Activated T-helper 9 cell treated with anti-CD3 and anti-CD28 coated beads, Interleukin-2, amount 50 U/mL, for 16 hours (primary cell): ENCODE results near the gene ZFP64.
"Not testable (repeated sequence)": the region's sequence is repeated elsewhere in the genome, so short reads cannot be mapped to it uniquely, and the experiment has no call there.

Experiments
- DNase-seq: peaks from one replicate; pipeline ENCODE4 v3.0.0-alpha.2; 2020; ENCODE audit warnings: low read depth

The ZFP64 gene

GRCh38 chr20:52191132-52191915, at the start of gene ZFP64:
TSS of gene ZFP64 (minus strand) at chr20:52191779. CDS start at chr20:52191636, 143 bp downstream.
- DNase-seq: peak; percentile 56

- DNase-seq: no peak
These were observed 49.2 kb upstream of the ZFP64 start for GRCh38 chr20:52240802-52241201.

- no peak for DNase-seq
These were observed 47.5 kb upstream of the ZFP64 start for GRCh38 chr20:52239102-52239501.

GRCh38 chr20:52236292-52236691, 44.7 kb upstream of the ZFP64 start:
- DNase-seq: no peak

DNA sequence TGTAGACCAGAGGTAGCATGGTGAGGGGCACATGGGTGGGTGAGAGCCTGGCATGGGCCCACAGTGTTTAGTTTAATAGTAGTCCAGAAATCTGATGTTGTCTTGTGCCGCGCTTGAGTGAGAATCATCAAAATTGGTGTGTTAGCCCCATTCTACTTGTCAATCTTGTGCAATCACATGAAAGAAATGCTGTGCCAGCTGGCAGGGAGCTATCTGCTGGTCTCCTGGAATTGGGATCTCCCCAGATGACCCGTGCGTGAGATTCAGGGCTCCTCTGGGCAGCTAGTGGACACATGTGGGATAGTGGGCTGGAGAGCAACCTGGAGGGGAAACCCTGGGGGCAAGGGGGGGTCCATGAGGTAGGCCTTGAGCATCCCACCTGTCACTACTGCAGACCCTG, 43.5 kb upstream of the ZFP64 start:
- DNase-seq: no peak

- no peak for DNase-seq
These were observed 42.9 kb upstream of the ZFP64 start for GRCh38 chr20:52234302-52235045.

DNA sequence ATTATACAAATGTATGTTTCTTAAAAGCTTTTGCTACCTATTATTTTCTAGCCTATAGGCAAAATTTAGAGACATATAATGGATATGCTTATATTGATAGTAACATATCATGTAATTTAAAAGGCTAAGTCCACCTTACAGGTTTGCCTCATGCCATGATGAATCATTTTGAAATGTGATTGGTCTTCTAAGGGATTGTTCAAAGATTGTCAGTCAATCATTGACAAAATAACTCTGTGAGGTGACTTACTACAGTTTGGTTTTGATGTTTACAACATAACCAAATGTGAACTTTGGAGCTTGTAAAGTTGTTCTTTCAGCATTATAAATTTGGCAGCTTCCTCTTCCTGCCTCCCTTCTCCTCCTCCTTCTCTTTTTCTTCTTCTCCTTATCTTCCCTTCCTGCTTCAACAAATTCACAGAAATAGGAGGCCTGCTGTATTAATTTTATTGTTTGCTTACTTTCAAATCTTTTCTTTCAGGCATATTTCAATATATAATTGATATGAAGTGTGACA, 39.7 kb upstream of the ZFP64 start:
- DNase-seq: no peak

- no peak for DNase-seq
These were observed 38.8 kb upstream of the ZFP64 start for GRCh38 chr20:52230409-52230808.

GRCh38 chr20:52229346-52229745, 37.8 kb upstream of the ZFP64 start:
- DNase-seq: not testable (repeated sequence)

DNA sequence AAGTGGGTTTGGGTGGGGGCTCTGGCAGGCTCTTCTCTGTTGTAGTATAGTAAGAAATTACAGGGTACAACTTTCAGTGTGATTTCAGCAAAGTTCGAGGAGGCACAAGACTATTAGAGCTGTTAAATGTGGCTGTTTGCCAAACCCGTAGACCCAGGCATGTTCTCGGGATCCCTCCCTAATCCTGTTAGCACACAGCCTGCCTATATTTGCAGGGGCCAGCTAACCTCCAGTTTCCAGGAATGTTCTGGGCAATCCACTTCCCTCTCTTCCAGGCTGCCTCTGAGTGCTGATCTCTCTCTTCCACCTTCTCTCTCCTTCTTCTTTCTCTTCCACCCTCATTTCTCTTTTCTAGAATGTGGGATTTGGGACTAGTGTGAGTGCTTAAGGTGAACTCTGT, 34.8 kb upstream of the ZFP64 start:
- no peak for DNase-seq

- DNase-seq: no peak
These were observed 33.3 kb upstream of the ZFP64 start for GRCh38 chr20:52224920-52225319.

DNA sequence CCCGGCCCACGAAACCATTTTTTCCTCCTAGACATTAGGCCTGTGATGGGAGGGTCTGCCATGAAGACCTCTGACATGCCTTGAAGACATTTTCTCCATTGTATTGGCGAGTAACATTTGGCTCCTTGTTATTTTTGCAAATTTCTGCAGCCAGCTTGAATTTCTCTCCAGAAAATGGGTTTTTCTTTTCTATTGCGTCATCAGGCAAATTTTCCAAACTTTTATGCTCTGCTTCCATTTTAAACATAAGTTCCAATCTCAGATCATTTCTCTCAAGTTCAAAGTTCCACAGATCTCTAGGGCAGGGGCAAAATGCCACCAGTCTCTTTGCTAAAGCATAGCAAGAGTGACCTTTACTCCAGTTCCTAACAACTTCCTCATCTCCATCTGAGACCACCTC, 29.8 kb upstream of the ZFP64 start:
- DNase-seq: not testable (repeated sequence)

GRCh38 chr20:52220891-52221290, 29.3 kb upstream of the ZFP64 start:
- not testable (repeated sequence) for DNase-seq

DNA sequence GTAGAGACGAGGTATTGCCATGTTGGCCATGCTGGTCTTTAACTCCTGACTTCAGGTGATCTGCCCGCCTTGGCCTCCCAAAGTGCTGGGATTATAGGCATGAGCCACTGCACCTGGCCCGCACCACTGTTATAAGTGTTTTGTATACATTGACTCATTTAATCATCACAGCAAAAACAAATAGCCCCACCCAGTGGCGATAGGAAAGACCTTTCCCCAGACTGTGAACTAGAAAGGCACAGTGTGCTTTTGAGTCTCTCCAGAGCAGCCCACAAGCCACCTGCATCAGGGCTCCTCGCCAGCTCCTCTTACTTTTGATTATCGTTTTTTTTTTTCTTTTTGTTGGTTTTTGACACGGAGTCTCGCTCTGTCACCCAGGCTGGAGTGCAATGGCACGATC, 27.9 kb upstream of the ZFP64 start:
- no peak for DNase-seq

DNA sequence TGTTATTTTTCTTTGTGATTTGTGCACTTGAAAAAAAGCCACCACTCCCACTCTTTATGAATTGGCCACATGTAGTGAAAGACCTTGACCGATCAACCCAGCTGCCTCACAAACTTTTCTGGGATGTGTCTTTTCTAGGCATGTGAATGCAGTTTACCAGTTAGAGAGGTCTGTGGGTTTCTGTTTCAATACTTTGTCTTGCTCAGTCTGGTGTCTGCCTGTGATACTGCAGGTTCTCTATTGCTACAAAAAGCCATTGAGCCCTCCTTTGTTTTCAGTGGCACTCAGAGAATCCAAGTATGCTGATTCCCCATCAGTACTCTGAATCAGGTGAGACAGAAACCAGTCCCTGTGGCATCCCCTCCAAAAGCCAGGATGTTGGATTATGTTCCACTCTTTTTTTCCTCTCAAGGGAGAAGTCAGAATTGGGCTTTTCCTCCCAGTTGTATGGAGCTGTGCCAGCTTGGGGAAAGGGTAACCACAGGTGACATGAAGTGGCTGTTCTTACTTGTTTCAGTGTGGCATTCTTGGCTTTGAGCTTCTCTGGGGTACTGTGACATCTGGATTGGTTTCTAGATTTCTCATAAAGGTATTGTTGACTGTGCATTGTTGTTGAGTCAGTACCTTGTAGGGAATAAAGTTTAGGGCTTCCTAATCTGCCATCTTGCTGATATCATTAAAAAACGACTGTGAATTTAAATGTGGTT, 26.3 kb upstream of the ZFP64 start:
- no peak for DNase-seq

- DNase-seq: no peak
These were observed 22.4 kb upstream of the ZFP64 start for GRCh38 chr20:52213995-52214394.

DNA sequence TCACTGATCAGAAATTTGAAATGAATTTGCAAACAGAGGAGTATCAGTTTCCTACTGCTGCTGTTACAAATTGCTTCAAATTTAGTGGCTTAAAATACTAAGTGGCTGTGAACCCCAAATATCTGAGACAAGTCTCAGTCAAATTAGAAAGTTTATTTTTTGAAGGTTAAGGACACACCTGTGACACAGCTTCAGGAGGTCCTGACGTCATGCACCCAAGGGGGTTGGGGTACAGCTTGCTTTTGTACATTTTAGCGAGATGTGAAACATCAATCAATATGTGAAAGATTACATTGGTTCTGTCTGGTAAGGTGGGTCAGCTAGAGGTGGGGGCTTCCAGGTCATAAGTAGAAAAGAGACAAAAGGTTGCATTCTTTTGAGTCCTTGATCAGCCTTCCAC, 21.4 kb upstream of the ZFP64 start:
- DNase-seq: no peak

DNA sequence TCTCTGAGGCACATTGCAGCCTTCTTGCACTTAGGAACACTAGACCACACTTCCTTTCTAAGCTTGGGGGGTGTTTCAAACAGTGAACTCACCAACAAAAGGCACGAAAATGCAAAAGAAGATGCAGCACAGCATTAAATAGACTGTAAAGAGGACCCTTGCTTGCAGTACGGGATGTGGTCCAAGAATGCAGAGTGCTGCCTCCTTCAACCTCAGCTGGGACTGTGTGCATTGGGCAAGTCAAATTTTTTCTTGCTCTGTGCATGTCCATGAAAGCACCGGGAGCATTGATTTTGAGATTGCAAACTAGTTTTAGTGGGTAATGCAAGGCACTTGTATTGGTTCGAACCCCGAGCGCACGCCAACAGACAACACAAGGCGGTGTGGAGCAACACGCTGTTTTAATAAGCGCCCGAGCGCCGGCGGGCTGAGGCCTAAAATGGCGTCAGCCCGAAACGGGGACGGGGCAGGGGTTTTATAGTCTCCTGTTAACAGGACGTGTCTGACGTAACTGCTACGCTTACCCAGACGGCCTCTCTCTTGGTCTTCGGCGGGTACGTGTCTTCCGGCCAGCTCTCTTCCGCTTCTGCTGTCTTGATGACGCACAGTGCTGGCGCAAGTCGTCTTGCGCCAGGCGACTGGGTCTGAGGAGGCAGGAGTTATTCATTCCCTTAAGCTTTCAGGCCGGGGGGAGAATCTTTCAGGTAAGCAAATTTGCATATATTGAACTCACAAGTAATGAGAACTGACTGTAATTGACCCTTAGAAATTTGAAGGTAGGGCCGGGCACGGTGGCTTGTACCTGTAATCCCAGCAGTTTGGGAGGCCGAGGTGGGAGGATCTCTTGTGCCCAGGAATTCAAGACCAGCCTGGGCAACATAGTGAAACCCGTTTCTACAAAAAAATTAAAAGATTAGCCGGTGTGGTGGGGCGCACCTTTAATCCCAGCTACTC, 18.7 kb upstream of the ZFP64 start:
- DNase-seq: no peak

DNA sequence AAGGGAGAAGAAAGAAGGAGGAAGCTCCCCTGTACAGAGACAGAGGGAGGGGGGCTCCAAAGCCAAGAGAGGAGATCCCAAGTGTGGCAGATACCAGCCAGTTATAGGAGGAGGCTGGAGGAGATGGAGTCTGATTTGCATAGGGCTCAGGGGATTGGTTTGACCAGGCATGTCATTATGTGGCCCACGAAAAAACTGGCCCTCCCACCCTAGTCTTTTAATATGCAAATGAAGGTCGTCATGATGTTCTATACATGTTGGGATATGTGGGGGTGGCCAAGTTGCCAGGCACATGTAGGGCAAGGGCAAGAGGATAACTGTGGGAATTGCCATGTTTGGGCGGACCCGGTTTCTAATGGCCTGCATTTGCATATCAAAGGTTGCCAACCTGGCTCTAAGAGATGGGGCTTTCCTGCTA, 17.6 kb upstream of the ZFP64 start:
- DNase-seq: no peak

DNA sequence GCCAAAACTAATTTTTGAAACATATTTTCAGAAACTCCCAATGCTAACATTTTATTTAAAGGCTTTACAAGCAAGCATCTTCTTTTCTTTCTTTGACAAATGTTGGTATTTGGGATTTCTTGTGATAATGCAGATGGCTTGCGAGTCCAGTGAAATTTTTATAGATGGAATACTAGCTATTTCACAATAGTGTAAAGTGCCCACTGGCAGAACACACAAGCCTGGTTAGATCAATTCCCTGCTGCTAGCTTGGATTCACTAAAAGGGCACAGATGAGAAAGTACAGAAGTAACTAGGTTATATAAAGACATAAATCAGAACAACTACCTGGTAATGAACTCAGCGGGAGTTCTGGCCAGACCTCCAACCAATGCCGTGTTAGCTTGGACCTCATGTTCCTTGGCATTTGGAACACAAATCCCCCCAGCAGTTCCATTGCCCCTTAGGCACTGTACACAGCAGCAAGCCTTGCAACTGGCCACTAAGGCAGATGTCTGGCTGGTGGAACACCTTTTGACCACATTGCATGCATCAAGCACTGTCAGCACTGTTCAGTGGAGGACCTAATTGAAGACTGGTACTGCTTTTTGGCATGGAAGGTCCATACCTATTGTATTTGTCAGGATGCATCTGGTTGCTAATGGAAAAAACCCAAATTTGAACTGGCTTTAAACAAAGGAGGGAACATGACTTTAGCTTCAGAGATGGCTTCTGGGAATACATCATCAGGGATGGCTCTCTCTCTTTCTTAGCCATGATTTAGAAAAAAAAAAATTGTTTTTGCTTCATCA, 15.6 kb upstream of the ZFP64 start:
- DNase-seq: no peak

- no peak for DNase-seq
These were observed 12.6 kb upstream of the ZFP64 start for GRCh38 chr20:52204136-52204535.
